Nephron (organoid): Measurements from ENCODE around the gene BRICD5.

Experiments
- H3K27ac Mint-ChIP-seq, 3 experiments: 2 replicates each; pipeline ENCODE4 v1.8.0; 2020; ENCODE audit warnings: mixed read lengths in 3 of 3, mild to moderate bottlenecking in 2 of 3, moderate library complexity in 1 of 3
- H3K27me3 Mint-ChIP-seq: 2 replicates; pipeline ENCODE4 v1.8.0; 2021; ENCODE audit warnings: low read depth, mild to moderate bottlenecking, moderate library complexity, mixed read lengths
- H3K36me3 Mint-ChIP-seq: 2 replicates; pipeline ENCODE4 v1.8.0; 2020; ENCODE audit warnings: low read depth, mixed read lengths
- H3K4me1 Mint-ChIP-seq: 2 replicates; pipeline ENCODE4 v1.8.0; 2020; ENCODE audit warnings: mixed read lengths
- H3K4me3 Mint-ChIP-seq, 3 experiments: 2 replicates each; pipeline ENCODE4 v1.8.0; 2020; ENCODE audit warnings: mild to moderate bottlenecking in 3 of 3, mixed read lengths in 3 of 3, moderate library complexity in 2 of 3
- H3K9me3 Mint-ChIP-seq: 2 replicates; pipeline ENCODE4 v1.8.0; 2020; ENCODE audit warnings: mixed read lengths
- CTCF ChIP-seq, 3 experiments: fragments of 200-600 bp; sonication (generic); IDR thresholded peaks; one replicate each; pipeline ENCODE4 v1.5.0; 2021; ENCODE audit warnings: antibody characterized with exemption in 3 of 3; ENCODE audit not compliant: unreplicated experiment in 3 of 3

The BRICD5 gene

GRCh38 chr16:2199621-2200139 is 11.0 kb downstream of the BRICD5 start:
- peak overlapping the region in 1 of 3 experiments; percentile 30 for H3K4me3 Mint-ChIP-seq
- no peak for TF ChIP-seq CTCF (IDR thresholded peaks at IDR 0.05; ENCODE audit: unreplicated experiment in 3 of 3)
- H3K4me1 Mint-ChIP-seq, result peaks cover 10% of the 10 kb centered on the region
- H3K27ac Mint-ChIP-seq, result no peak overlapping the region
- H3K9me3 Mint-ChIP-seq, result no peaks in the 10 kb centered on the region
- peaks cover 33% of the 10 kb centered on the region for H3K27me3 Mint-ChIP-seq
- no peaks in the 10 kb centered on the region for H3K36me3 Mint-ChIP-seq

DNA sequence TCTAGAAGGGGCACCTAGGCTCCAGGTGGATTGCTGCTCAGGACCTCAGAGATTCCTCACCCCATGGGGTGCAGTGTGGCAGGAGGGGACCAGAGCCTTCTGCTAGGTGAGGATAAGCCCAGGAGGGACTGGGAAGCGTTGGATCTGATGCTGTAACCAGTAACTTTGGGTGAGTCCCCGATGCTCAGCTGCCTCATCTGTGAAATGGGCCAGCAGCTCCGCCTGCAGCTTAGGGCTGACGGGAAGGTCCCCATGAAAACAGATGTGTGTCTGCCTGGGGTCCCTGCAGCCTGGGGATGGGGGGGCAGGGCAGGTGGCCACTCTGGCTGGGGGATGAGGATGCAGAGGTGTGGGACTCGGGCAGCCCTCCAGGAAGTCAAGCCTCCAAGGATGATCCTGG is 11.6 kb downstream of the BRICD5 start:
- peaks cover 35% of the 10 kb centered on the region for H3K27me3 Mint-ChIP-seq
- no peak for TF ChIP-seq CTCF (IDR thresholded peaks at IDR 0.05; ENCODE audit: unreplicated experiment in 3 of 3)
- H3K36me3 Mint-ChIP-seq, result no peaks in the 10 kb centered on the region
- no peak overlapping the region for H3K27ac Mint-ChIP-seq
- peaks cover 6% of the 10 kb centered on the region for H3K4me1 Mint-ChIP-seq
- H3K9me3 Mint-ChIP-seq, result no peaks in the 10 kb centered on the region
- peak overlapping the region in 1 of 3 experiments; percentile 77 for H3K4me3 Mint-ChIP-seq

DNA sequence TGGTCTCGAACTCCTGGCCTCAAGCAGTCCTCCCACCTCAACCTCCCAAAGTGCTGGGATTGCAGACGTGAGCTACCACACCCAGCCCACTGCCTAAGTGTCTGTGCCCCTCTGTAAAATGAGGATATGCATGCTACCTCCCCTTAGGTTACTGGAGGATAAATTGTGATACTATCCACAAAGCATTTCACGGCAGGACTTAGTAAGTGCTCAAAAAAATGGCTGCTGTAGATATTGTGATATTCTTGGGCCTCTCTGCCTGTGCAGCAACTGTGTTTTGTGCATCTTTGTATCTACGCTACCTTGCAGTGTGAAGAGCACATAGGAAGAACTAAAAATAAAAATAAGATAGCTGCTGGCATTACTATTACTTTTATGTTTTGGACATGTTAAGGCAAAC is 12.4 kb downstream of the BRICD5 start:
- H3K36me3 Mint-ChIP-seq, result no peaks in the 10 kb centered on the region
- peaks cover 6% of the 10 kb centered on the region for H3K4me1 Mint-ChIP-seq

GRCh38 chr16:2197765-2198164 is 12.9 kb downstream of the BRICD5 start:
- Mint-ChIP-seq H3K4me3 (peak overlapping the region; percentile 77 to 84 (median 84)), H3K4me1 (peaks cover 6% of the 10 kb centered on the region), H3K9me3 (no peaks in the 10 kb centered on the region), H3K27me3 (peaks cover 31% of the 10 kb centered on the region), H3K36me3 (no peaks in the 10 kb centered on the region), H3K27ac (no peak overlapping the region)
- TF ChIP-seq CTCF (IDR thresholded peaks at IDR 0.05; ENCODE audit: unreplicated experiment in 3 of 3), result no peak

More for the DNA sequence above, 12.4 kb downstream of the BRICD5 start:
- peaks cover 32% of the 10 kb centered on the region for H3K27me3 Mint-ChIP-seq
- peak overlapping the region; percentile 77 to 84 (median 84) for H3K4me3 Mint-ChIP-seq
- no peaks in the 10 kb centered on the region for H3K9me3 Mint-ChIP-seq
- TF ChIP-seq CTCF (IDR thresholded peaks at IDR 0.05; ENCODE audit: unreplicated experiment in 3 of 3), result no peak
- no peak overlapping the region for H3K27ac Mint-ChIP-seq

DNA sequence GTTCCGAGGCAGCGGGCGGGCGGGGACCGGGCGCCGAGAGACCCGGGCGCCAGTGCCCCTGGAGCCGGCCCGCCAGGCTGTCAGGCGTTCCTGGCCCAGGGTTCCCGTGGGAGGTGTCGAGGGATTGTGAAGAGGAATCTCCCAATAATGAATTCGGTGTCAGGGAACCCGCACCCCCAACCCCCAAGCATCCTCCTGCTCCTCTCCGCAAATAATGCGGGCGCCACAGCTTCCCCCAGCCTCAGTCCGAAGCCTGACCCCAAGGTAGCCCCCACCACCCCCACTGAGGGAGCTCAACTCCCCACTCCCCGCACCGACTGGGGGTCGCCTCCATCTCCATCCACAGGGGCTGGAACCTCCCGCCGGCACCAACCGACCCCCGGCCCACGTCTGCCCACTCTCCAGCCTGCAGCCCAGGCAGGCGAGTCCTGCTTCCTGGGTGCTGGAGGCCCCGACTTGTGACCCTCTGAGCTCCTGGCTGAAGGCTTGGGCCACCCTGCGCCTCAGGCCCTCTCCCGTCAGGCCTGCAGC is 13.6 kb downstream of the BRICD5 start:
- peaks cover 31% of the 10 kb centered on the region for H3K27me3 Mint-ChIP-seq
- TF ChIP-seq CTCF (IDR thresholded peaks at IDR 0.05; ENCODE audit: unreplicated experiment in 3 of 3), result no peak
- H3K36me3 Mint-ChIP-seq, result no peaks in the 10 kb centered on the region
- H3K4me3 Mint-ChIP-seq, result peak overlapping the region; percentile 74 to 84 (median 77)
- H3K4me1 Mint-ChIP-seq, result peaks cover 6% of the 10 kb centered on the region
- H3K9me3 Mint-ChIP-seq, result no peaks in the 10 kb centered on the region
- no peak overlapping the region for H3K27ac Mint-ChIP-seq
